Measurements from ENCODE around the gene CPA5. TPM values are rescaled to one million over a fixed set of nuclear protein-coding genes. Genes with fewer than 3 reads are reported as not detected.

CPA5 gene
- total RNA-seq, 1 experiment from 2014 or later: not detected

- DNase-seq (ENCODE audit: low spot score) (no peak), ATAC-seq (no peak)
- peaks cover 8% of the 10 kb centered on the region for H3K27me3 Mint-ChIP-seq (ENCODE audit: low read depth)
- TF ChIP-seq EMX1 (CRISPR knock-in tag; IDR thresholded peaks at IDR 0.05): no peak
- TF ChIP-seq, protein P1, sequence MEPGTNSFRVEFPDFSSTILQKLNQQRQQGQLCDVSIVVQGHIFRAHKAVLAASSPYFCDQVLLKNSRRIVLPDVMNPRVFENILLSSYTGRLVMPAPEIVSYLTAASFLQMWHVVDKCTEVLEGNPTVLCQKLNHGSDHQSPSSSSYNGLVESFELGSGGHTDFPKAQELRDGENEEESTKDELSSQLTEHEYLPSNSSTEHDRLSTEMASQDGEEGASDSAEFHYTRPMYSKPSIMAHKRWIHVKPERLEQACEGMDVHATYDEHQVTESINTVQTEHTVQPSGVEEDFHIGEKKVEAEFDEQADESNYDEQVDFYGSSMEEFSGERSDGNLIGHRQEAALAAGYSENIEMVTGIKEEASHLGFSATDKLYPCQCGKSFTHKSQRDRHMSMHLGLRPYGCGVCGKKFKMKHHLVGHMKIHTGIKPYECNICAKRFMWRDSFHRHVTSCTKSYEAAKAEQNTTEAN (CRISPR knock-in tag; IDR thresholded peaks at IDR 0.05): no peak
- TF ChIP-seq ZBTB21 (CRISPR knock-in tag; IDR thresholded peaks at IDR 0.05; ENCODE audit: borderline replicate concordance): no peak
- TF ChIP-seq, protein P2, sequence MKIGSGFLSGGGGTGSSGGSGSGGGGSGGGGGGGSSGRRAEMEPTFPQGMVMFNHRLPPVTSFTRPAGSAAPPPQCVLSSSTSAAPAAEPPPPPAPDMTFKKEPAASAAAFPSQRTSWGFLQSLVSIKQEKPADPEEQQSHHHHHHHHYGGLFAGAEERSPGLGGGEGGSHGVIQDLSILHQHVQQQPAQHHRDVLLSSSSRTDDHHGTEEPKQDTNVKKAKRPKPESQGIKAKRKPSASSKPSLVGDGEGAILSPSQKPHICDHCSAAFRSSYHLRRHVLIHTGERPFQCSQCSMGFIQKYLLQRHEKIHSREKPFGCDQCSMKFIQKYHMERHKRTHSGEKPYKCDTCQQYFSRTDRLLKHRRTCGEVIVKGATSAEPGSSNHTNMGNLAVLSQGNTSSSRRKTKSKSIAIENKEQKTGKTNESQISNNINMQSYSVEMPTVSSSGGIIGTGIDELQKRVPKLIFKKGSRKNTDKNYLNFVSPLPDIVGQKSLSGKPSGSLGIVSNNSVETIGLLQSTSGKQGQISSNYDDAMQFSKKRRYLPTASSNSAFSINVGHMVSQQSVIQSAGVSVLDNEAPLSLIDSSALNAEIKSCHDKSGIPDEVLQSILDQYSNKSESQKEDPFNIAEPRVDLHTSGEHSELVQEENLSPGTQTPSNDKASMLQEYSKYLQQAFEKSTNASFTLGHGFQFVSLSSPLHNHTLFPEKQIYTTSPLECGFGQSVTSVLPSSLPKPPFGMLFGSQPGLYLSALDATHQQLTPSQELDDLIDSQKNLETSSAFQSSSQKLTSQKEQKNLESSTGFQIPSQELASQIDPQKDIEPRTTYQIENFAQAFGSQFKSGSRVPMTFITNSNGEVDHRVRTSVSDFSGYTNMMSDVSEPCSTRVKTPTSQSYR (CRISPR knock-in tag; IDR thresholded peaks at IDR 0.05): no peak
- no peak for TF ChIP-seq SMAD3 (CRISPR knock-in tag; IDR thresholded peaks at IDR 0.05; ENCODE audit: borderline replicate concordance)
- TF ChIP-seq NFYB (CRISPR knock-in tag; conservative IDR thresholded peaks at IDR 0.05; ENCODE audit: low read depth): no peak
- no peak for TF ChIP-seq E2F5 (CRISPR knock-in tag; IDR thresholded peaks at IDR 0.05)
- TF ChIP-seq NFATC4 (CRISPR knock-in tag; IDR thresholded peaks at IDR 0.05): no peak
- TF ChIP-seq ZNF121 (CRISPR knock-in tag; IDR thresholded peaks at IDR 0.05): no peak
- no peak for TF ChIP-seq ARID4B (CRISPR knock-in tag; IDR thresholded peaks at IDR 0.05; ENCODE audit: borderline replicate concordance)
- no peak for TF ChIP-seq NFE2L1 (CRISPR knock-in tag; IDR thresholded peaks at IDR 0.05)
- TF ChIP-seq, protein P3, sequence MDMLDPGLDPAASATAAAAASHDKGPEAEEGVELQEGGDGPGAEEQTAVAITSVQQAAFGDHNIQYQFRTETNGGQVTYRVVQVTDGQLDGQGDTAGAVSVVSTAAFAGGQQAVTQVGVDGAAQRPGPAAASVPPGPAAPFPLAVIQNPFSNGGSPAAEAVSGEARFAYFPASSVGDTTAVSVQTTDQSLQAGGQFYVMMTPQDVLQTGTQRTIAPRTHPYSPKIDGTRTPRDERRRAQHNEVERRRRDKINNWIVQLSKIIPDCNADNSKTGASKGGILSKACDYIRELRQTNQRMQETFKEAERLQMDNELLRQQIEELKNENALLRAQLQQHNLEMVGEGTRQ (CRISPR knock-in tag; IDR thresholded peaks at IDR 0.05): no peak
- no peak for TF ChIP-seq SMAD4 (CRISPR knock-in tag; IDR thresholded peaks at IDR 0.05)
- TF ChIP-seq RELA (CRISPR knock-in tag; IDR thresholded peaks at IDR 0.05; ENCODE audit: borderline replicate concordance): no peak
- no peak for TF ChIP-seq GABPB1 (CRISPR knock-in tag; IDR thresholded peaks at IDR 0.05)
- CTCF ChIA-PET: interaction anchor here (0.6 to 2.2 kb wide), 25 partner anchors 11 to 175 kb away, joined by 3 to 11 read pairs (median 4); partner anchors contain the start of genes CPA4 and TMEM209
- H3K4me3 Mint-ChIP-seq: no peak overlapping the region
- peaks cover 17% of the 10 kb centered on the region for H3K9me3 Mint-ChIP-seq
- POLR2A ChIA-PET: interaction anchor here (0.6 kb wide), 2 partner anchors 106 to 235 kb away, joined by 3 to 4 read pairs; no protein-coding TSS in a partner anchor
- H3K27ac Mint-ChIP-seq: no peak overlapping the region
- peaks cover 6% of the 10 kb centered on the region for H3K4me1 Mint-ChIP-seq
- peaks cover 11% of the 10 kb centered on the region for H3K36me3 Mint-ChIP-seq
These were observed 36.3 kb downstream of the CPA5 start for GRCh38 chr7:130380861-130381455.
